IPS-18a (cell line): ENCODE results near the gene SUSD3.

Experiments
- H3K27ac ChIP-seq: one replicate; pipeline ENCODE4 v1.5.1; 2013; ENCODE audit warnings: low read length
- H3K27me3 ChIP-seq: one replicate; pipeline ENCODE4 v1.6.1; 2013; ENCODE audit warnings: mild to moderate bottlenecking, low read length; ENCODE audit not compliant: control insufficient read depth, insufficient read depth
- H3K36me3 ChIP-seq: one replicate; pipeline ENCODE4 v1.6.1; 2013; ENCODE audit warnings: low read depth, low read length; ENCODE audit not compliant: control insufficient read depth
- H3K4me1 ChIP-seq: one replicate; pipeline ENCODE4 v1.6.1; 2013; ENCODE audit warnings: low read depth, low read length; ENCODE audit not compliant: control insufficient read depth
- H3K4me3 ChIP-seq: one replicate; pipeline ENCODE4 v1.5.1; 2013; ENCODE audit warnings: low read length
- H3K9ac ChIP-seq: one replicate; pipeline ENCODE4 v1.6.1; 2013; ENCODE audit warnings: mild to moderate bottlenecking, low read length, moderate library complexity
- H3K9me3 ChIP-seq: one replicate; pipeline ENCODE4 v1.6.1; 2013; ENCODE audit warnings: low read depth, low read length; ENCODE audit not compliant: control insufficient read depth

Gene SUSD3

GRCh38 chr9:93066978-93067603, 8.6 kb downstream of the SUSD3 start:
- Histone ChIP-seq H3K27ac (no peak overlapping the region), H3K27me3 (no peaks in the 10 kb centered on the region), H3K4me3 (no peak overlapping the region), H3K4me1 (no peaks in the 10 kb centered on the region), H3K9ac (no peak overlapping the region), H3K36me3 (no peaks in the 10 kb centered on the region), H3K9me3 (no peaks in the 10 kb centered on the region)

DNA sequence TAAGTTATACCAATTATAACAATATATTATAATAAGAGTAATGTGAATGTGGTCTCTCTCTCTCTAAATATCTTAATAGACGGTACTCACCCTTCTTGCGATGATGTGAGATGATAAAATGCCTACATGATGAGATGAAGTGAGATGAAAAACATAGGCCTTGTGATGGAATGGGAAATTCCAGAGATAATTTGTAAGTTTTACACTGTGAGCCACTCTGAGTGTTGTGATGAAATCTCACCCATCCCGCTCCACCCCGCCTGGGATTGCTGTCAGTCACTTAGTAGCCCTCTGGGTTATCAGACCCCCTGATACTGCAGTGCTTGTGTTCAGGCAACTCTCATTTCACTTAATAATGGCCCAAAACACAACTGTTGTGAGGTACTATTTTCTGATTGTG, 10.5 kb downstream of the SUSD3 start:
- no peaks in the 10 kb centered on the region for H3K27me3 ChIP-seq
- no peak overlapping the region for H3K27ac ChIP-seq
- H3K36me3 ChIP-seq = no peaks in the 10 kb centered on the region
- no peaks in the 10 kb centered on the region for H3K9me3 ChIP-seq
- H3K4me1 ChIP-seq = no peaks in the 10 kb centered on the region
- no peak overlapping the region for H3K9ac ChIP-seq
- no peak overlapping the region for H3K4me3 ChIP-seq

DNA sequence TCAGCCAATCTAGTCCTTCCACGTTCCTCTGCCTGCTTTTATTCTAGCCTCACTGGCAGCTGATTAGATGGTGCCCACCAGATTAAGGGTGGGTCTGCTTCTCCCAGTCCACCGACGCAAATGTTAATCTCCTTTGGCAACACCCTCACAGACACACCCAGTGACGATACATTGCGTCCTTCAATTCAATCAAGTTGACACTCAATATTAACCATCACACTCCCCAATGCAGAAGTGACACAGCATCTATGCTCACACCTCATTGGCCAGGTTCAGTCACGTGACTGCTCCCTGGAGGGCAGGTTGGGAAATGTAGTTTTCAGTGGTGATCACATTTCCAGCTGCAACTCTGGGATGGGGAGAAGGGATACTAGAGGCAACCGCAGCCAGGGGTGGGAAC, 13.0 kb downstream of the SUSD3 start:
- Histone ChIP-seq H3K9ac (no peak overlapping the region), H3K27me3 (no peaks in the 10 kb centered on the region), H3K9me3 (no peaks in the 10 kb centered on the region), H3K36me3 (no peaks in the 10 kb centered on the region), H3K4me1 (no peaks in the 10 kb centered on the region), H3K27ac (no peak overlapping the region), H3K4me3 (no peak overlapping the region)

GRCh38 chr9:93072383-93072795, 13.9 kb downstream of the SUSD3 start:
- Histone ChIP-seq H3K36me3 (no peaks in the 10 kb centered on the region), H3K4me3 (no peak overlapping the region), H3K9me3 (no peaks in the 10 kb centered on the region), H3K27me3 (no peaks in the 10 kb centered on the region), H3K27ac (no peak overlapping the region), H3K9ac (no peak overlapping the region), H3K4me1 (no peaks in the 10 kb centered on the region)

DNA sequence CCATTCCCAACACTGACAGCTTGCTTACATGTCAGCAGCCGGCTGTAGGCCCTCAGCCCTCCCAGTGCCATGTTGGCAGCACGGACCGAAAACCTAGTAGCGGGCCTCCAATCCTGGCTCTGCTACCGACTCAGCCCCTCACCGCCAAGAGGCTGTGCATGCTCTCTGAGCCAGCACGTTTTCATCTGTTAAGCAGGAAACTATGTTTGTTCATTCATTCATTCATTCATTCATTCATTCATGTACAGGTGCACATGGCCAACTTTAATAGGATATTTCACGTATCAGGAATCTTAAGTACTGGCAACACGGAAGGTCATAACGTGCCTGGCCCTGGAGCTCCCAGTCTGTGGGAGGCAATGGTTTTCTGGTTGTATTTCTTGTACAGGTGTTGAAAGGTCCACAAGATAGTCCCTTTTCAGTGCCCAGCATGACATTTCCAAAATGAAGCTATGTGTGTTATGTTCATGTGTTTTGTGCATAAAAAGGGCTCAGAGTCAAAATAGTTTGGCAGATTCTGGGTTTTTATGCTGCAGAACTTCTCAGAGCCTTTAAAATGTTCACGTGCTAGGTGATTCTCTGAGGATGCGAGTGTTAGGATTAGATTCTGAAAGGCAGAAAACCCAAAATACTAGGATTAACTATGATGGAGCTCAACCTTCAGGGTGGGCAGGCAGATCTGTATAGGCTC, 17.7 kb downstream of the SUSD3 start:
- Histone ChIP-seq H3K4me1 (no peaks in the 10 kb centered on the region), H3K27me3 (no peaks in the 10 kb centered on the region), H3K36me3 (no peaks in the 10 kb centered on the region), H3K27ac (no peak overlapping the region), H3K9me3 (no peaks in the 10 kb centered on the region), H3K4me3 (no peak overlapping the region), H3K9ac (no peak overlapping the region)

DNA sequence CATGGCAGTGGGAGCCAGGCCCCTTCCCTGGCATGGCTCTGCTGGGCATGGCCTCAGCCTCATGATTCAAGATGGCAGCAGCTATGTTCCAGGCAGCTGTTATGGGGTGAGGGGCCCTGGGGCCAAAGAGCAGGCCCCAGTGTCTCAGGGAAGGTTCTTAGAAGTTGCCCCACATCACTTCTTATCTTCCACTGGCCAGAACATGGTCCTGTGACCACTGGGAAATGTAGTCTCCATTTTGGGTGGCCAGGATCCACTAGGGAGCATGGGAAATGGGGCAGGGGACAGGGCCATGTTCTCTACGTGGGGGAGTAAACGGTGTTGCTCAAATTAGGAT, 18.3 kb downstream of the SUSD3 start:
- Histone ChIP-seq H3K9me3 (no peaks in the 10 kb centered on the region), H3K4me3 (no peak overlapping the region), H3K36me3 (no peaks in the 10 kb centered on the region), H3K9ac (no peak overlapping the region), H3K27ac (no peak overlapping the region), H3K4me1 (no peaks in the 10 kb centered on the region), H3K27me3 (no peaks in the 10 kb centered on the region)

- Histone ChIP-seq H3K9me3 (no peaks in the 10 kb centered on the region), H3K36me3 (no peaks in the 10 kb centered on the region), H3K4me3 (no peak overlapping the region), H3K27ac (no peak overlapping the region), H3K27me3 (no peaks in the 10 kb centered on the region), H3K4me1 (no peaks in the 10 kb centered on the region), H3K9ac (no peak overlapping the region)
Measured at GRCh38 chr9:93077367-93077766, 18.9 kb downstream of the SUSD3 start.

DNA sequence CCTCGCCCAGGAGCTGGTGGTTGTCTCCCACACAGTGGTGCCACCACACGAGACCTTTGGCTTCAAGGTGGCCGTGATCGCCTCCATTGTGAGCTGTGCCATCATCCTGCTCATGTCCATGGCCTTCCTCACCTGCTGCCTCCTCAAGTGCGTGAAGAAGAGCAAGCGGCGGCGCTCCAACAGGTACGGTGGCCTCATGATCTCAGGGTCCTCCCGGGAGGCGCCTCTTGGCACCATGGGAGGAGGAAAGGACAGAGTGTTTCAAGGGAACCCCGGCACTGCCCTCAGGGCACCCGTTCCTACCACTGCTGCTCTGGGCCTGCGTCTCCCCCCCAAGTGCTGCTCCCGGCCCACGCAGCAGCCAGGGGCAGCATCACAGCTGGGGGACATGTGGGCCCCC, 19.3 kb downstream of the SUSD3 start:
- no peaks in the 10 kb centered on the region for H3K27me3 ChIP-seq
- no peaks in the 10 kb centered on the region for H3K4me1 ChIP-seq
- no peak overlapping the region for H3K27ac ChIP-seq
- no peak overlapping the region for H3K9ac ChIP-seq
- no peak overlapping the region for H3K4me3 ChIP-seq
- H3K36me3 ChIP-seq = no peaks in the 10 kb centered on the region
- no peaks in the 10 kb centered on the region for H3K9me3 ChIP-seq

DNA sequence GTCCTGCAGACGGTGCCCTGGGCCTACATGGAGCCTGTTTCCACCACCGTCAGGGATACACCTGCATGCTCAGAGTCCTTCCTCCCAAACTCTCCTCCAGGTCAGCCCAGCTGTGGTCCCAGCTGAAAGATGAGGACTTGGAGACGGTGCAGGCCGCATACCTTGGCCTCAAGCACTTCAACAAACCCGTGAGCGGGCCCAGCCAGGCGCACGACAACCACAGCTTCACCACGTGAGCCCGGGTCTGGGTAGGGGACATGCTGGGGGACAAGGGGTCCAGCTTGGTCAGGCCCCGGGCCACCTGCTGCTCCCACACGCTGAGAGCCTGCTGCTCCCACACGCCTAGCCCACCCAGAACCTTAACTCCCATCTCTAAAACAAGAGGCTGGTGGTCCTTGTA, 20.9 kb downstream of the SUSD3 start:
- no peaks in the 10 kb centered on the region for H3K27me3 ChIP-seq
- no peak overlapping the region for H3K27ac ChIP-seq
- no peaks in the 10 kb centered on the region for H3K9me3 ChIP-seq
- no peak overlapping the region for H3K9ac ChIP-seq
- H3K4me1 ChIP-seq = no peaks in the 10 kb centered on the region
- H3K36me3 ChIP-seq = no peaks in the 10 kb centered on the region
- no peak overlapping the region for H3K4me3 ChIP-seq

DNA sequence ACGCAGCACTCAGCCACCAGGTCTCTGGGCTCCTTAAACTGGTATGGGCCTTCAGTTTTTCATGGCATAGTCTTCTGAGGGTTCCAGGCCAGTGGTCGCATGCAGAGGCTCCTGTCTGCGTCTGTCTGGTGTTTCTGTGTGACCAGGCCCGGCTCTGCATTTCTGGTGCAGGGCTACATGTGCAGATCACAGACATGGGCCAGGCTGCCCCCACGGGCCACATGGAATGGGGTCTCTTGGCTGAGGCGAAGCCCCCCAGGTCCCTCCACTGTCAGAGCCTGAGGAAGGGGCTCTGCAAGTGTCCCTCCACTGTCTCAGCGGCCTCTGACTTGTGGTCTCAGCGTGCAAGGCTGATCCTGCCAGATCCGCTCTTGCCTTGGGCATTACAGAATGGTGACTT, 21.9 kb downstream of the SUSD3 start:
- H3K36me3 ChIP-seq = no peaks in the 10 kb centered on the region
- no peak overlapping the region for H3K4me3 ChIP-seq
- H3K9me3 ChIP-seq = peaks cover 1% of the 10 kb centered on the region
- no peaks in the 10 kb centered on the region for H3K4me1 ChIP-seq
- H3K27me3 ChIP-seq = no peaks in the 10 kb centered on the region
- H3K9ac ChIP-seq = no peak overlapping the region
- H3K27ac ChIP-seq = no peak overlapping the region

DNA sequence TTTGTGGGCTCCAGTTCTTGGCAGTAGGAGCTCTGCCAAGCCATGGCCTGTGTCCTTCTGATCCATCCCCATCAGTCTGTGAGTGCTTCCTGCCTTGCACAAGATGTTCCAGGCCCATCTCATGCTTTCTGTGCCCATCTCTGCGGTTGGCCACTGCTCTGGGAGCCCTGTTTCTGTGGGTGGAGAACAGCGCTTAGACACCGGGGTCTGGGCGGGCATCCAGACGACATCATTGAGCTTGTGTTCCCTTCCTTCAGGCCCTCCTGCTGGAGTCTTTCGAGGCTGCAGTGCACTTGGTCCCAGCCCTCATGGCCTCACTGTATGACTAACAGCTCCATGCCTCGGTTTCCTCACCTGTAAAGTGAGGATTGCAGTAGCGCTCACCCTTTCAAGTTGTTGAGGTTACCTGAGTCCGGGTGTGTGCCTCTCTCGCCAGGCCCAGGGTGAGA, 22.6 kb downstream of the SUSD3 start:
- Histone ChIP-seq H3K4me1 (no peaks in the 10 kb centered on the region), H3K36me3 (no peaks in the 10 kb centered on the region), H3K27ac (no peak overlapping the region), H3K9me3 (peaks cover 4% of the 10 kb centered on the region), H3K27me3 (no peaks in the 10 kb centered on the region), H3K4me3 (no peak overlapping the region), H3K9ac (no peak overlapping the region)

GRCh38 chr9:93081931-93082330, 23.4 kb downstream of the SUSD3 start:
- H3K9me3 ChIP-seq = peaks cover 4% of the 10 kb centered on the region
- H3K36me3 ChIP-seq = no peaks in the 10 kb centered on the region
- H3K9ac ChIP-seq = no peak overlapping the region
- no peaks in the 10 kb centered on the region for H3K27me3 ChIP-seq
- H3K27ac ChIP-seq = no peak overlapping the region
- no peaks in the 10 kb centered on the region for H3K4me1 ChIP-seq
- no peak overlapping the region for H3K4me3 ChIP-seq
